Calu3 (cell line): Measurements from ENCODE around the gene SLMAP. TPM values are rescaled to one million over a fixed set of nuclear protein-coding genes. Genes with fewer than 3 reads are reported as not detected.

Experiments used
- BruUV-seq: library from RNA; stranded (reverse); fragments of 400-500 nt; replicated peaks from 2 replicates; lab custom pipeline; 2021; lab: Mats Ljungman, UMichigan
- CTCF ChIA-PET: fragments of 300-600 bp; sonication (Branson Sonifier 250); formaldehyde crosslinking; loops from one replicate; lab custom pipeline; 2022; ENCODE audit warnings: antibody characterized with exemption; lab: Charles Lee
- DNase-seq: peaks from one replicate; pipeline ENCODE4 v3.0.0; 2022
- H3K27ac Mint-ChIP-seq: one replicate; pipeline ENCODE4 v1.8.0; 2022; ENCODE audit warnings: mixed read lengths; ENCODE audit not compliant: unreplicated experiment
- H3K27me3 Mint-ChIP-seq: one replicate; pipeline ENCODE4 v1.8.0; 2022; ENCODE audit warnings: mixed read lengths; ENCODE audit not compliant: unreplicated experiment
- H3K36me3 Mint-ChIP-seq: one replicate; pipeline ENCODE4 v1.8.0; 2022; ENCODE audit warnings: mild to moderate bottlenecking, moderate library complexity, mixed read lengths; ENCODE audit not compliant: insufficient read depth, unreplicated experiment
- H3K4me1 Mint-ChIP-seq: one replicate; pipeline ENCODE4 v1.8.0; 2022; ENCODE audit warnings: mild to moderate bottlenecking, low read depth, mixed read lengths; ENCODE audit not compliant: unreplicated experiment
- H3K4me3 Mint-ChIP-seq: one replicate; pipeline ENCODE4 v1.8.0; 2022; ENCODE audit warnings: mild to moderate bottlenecking, low read depth, moderate library complexity, mixed read lengths; ENCODE audit not compliant: unreplicated experiment
- H3K9me3 Mint-ChIP-seq: one replicate; pipeline ENCODE4 v1.8.0; 2022; ENCODE audit warnings: low read depth, mixed read lengths; ENCODE audit not compliant: unreplicated experiment
- CTCF ChIP-seq: fragments of 200-600 bp; IDR thresholded peaks from one replicate; pipeline ENCODE4 v1.8.0; 2022; ENCODE audit warnings: antibody characterized with exemption; ENCODE audit not compliant: unreplicated experiment
- intact Hi-C: fragments of 100-400 bp; cut with micrococcal nuclease; formaldehyde crosslinking; loops from one replicate; pipeline ENCODE4 v1.10.0; 2022; ENCODE audit not compliant: unreplicated experiment
- total RNA-seq: library from RNA; stranded (reverse); gene quantifications from 2 replicates; pipeline ENCODE4 v1.2.3, GENCODE V29; 2022

Gene SLMAP
- total RNA-seq, 1 experiment from 2014 or later: 114 TPM

DNA sequence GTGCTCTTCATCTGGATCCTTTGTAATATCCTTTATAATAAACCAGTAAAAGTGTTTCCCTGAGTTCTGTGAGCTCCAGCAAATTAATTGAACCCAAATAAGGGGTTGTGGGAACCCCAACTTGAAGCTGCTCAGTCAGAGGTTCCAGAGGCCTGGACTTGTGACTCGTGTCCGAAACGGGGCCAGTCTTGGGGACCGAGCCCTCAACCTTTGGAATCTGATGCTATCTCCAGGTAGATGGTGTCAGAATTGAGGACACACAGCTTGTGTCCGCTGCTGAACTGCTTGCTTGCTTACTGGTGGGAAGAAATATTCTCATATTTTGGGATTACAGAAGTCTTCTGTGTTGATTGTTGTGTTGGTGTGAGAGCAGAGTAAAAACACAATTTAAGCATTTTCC lies 212.4 kb downstream of the SLMAP start:
- no TSS peak for BruUV-seq
- Mint-ChIP-seq H3K36me3 (peaks cover 14% of the 10 kb centered on the region), H3K9me3 (no peaks in the 10 kb centered on the region), H3K27ac (no peak overlapping the region), H3K4me1 (peaks cover 31% of the 10 kb centered on the region), H3K27me3 (no peaks in the 10 kb centered on the region), H3K4me3 (no peak overlapping the region)
- CTCF ChIA-PET: interaction anchor here (0.6 to 0.7 kb wide), 2 partner anchors 116 to 220 kb away, joined by 4 to 7 read pairs; no protein-coding TSS in a partner anchor
- TF ChIP-seq CTCF: no peak
- no peak for DNase-seq
- intact Hi-C loops: no loop called here

GRCh38 chr3:57971975-57972374 lies 215.9 kb downstream of the SLMAP start:
- Mint-ChIP-seq H3K27ac (peak overlapping the region; percentile 82), H3K27me3 (no peaks in the 10 kb centered on the region), H3K4me3 (peak overlapping the region; percentile 20), H3K9me3 (no peaks in the 10 kb centered on the region), H3K4me1 (peaks cover 41% of the 10 kb centered on the region), H3K36me3 (peaks cover 20% of the 10 kb centered on the region)
- CTCF ChIA-PET: interaction anchor here (1.1 to 1.4 kb wide), 2 partner anchors 9 to 13 kb away, joined by 3 to 4 read pairs; no protein-coding TSS in a partner anchor
- no peak for TF ChIP-seq CTCF
- DNase-seq: peak; percentile 63
- intact Hi-C loops: no loop called here
- BruUV-seq: no TSS peak

DNA sequence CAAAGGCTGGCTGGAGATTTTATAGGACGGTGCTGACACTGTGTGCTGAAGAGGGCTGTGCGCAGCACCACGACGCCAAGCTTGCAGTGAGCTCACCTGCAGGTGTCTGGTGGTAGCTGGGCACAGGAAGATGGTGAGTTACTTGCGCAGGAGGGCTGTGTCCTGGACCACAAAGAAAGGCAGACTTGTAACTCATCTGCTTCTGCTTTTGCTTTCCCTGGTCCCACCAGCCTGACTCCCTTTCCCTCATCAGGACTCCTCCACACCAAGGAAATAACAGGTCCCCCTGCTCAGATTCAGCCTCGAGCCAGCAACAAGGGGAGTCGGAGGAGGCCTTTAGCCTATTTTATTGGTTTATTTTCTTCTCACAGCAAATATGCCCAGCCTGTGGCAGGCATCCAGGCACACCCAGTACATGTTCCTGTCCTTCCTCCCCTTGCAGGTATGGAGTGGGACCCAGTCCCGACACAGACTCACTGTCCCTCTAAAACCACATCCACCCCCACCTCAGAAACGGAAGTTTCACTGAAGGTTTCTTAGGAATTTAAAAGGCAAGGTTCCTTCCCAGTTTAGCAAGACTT lies 216.5 kb downstream of the SLMAP start:
- H3K27me3 Mint-ChIP-seq: no peaks in the 10 kb centered on the region
- CTCF ChIA-PET: interaction anchor here (1.1 kb wide), 1 partner anchor 14 kb away, joined by 3 read pairs; no protein-coding TSS in a partner anchor
- intact Hi-C loops: no loop called here
- peak; percentile 48 for DNase-seq
- H3K27ac Mint-ChIP-seq: peak overlapping the region; percentile 82
- peak overlapping the region; percentile 20 for H3K4me3 Mint-ChIP-seq
- BruUV-seq: TSS peak; percentile 69
- H3K9me3 Mint-ChIP-seq: no peaks in the 10 kb centered on the region
- no peak for TF ChIP-seq CTCF
- H3K36me3 Mint-ChIP-seq: peaks cover 20% of the 10 kb centered on the region
- H3K4me1 Mint-ChIP-seq: peaks cover 43% of the 10 kb centered on the region

DNA sequence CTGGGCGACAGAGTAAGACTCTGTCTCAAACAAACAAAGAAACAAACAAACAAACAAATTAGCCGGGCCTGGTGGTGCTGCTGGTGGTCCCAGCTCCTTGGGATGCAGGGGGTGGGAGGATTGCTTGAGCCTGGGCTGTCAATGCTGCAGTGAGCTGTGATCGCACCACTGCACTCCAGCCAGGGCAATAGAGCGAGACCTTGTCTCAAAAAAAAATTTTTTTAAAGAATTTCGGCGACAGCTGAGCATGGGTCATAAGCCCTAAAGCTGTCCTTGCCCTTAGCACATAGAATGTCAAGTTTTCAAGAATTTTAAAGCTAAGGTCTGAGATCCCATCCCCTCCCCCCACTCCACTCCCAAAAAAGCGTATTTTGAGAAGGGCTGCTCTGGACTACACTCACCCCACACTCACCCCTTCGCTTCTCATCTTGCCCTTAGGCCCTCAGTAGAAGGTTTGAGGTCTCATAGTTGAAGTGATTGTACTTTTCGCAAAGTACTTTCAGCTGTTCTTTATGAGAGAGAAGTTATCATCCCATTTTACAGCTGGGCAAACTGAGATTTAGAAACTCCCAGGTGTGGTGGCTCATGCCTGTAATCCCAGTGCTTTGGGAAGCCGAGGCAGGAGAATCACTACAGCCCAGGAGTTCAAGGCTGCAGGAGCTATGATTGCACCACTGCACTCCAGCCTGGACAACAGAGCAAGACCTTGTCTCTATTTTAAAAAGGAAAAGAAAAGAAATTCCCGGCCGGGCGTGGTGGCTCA lies 217.8 kb downstream of the SLMAP start:
- no TSS peak for BruUV-seq
- peaks cover 50% of the 10 kb centered on the region for H3K4me1 Mint-ChIP-seq
- CTCF ChIA-PET: interaction anchor here (0.6 kb wide), 1 partner anchor 215 kb away, joined by 4 read pairs; no protein-coding TSS in a partner anchor
- H3K36me3 Mint-ChIP-seq: peaks cover 20% of the 10 kb centered on the region
- no peak for TF ChIP-seq CTCF
- H3K27ac Mint-ChIP-seq: no peak overlapping the region
- no peaks in the 10 kb centered on the region for H3K9me3 Mint-ChIP-seq
- no peak overlapping the region for H3K4me3 Mint-ChIP-seq
- H3K27me3 Mint-ChIP-seq: no peaks in the 10 kb centered on the region
- intact Hi-C loops: no loop called here
- DNase-seq: no peak
